Measurements from ENCODE around the gene ISYNA1.

DNA sequence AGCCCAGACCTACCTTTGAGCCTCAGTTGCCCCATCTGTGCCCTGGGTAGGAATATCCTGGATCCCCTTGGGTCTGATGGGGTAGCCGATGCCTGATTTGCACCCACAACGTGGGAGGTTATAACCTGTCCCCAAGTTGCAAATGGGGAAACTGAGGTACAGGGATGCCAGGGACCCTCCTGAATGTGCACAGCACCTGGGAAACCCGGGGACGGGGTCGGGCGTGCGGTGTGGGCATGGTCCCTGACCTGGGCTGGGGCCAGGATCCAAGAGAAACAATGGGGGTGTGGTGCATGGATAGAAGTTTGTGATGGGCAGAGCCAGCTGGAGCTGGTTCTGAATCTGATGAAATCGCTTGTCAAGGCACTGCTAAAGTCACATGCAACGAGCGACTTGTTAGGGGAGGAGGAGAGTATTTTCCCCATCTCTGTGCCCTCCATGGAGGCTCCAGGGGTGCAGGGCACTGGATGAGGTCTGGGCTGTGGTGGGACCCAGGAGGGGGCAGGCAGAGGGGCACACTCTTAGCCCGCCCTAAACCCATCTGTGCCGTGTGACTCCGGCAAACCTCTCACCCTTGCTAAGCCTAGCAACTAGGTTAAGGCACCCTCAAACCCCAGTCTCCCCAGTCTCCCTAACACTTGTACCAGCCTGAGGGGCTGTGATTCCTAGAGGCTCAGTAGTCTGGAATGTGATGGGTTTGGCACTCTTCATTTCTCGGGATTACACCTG is 51.2 kb downstream of the ISYNA1 start:
- TF ChIP-seq RAD21 (IDR thresholded peaks at IDR 0.05 in 1 of 2, conservative IDR thresholded peaks at IDR 0.05 in 1 of 2; ENCODE audit: low read depth in 2 of 2, low read length in 2 of 2), result no peak
- TF ChIP-seq, protein P1, sequence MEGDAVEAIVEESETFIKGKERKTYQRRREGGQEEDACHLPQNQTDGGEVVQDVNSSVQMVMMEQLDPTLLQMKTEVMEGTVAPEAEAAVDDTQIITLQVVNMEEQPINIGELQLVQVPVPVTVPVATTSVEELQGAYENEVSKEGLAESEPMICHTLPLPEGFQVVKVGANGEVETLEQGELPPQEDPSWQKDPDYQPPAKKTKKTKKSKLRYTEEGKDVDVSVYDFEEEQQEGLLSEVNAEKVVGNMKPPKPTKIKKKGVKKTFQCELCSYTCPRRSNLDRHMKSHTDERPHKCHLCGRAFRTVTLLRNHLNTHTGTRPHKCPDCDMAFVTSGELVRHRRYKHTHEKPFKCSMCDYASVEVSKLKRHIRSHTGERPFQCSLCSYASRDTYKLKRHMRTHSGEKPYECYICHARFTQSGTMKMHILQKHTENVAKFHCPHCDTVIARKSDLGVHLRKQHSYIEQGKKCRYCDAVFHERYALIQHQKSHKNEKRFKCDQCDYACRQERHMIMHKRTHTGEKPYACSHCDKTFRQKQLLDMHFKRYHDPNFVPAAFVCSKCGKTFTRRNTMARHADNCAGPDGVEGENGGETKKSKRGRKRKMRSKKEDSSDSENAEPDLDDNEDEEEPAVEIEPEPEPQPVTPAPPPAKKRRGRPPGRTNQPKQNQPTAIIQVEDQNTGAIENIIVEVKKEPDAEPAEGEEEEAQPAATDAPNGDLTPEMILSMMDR (IDR thresholded peaks at IDR 0.05; ENCODE audit: control extremely low read depth in 1 of 3, insufficient read depth in 1 of 3, low read depth in 1 of 3, low read length in 3 of 3), result no peak
- TF ChIP-seq POLR2A (IDR thresholded peaks at IDR 0.05; ENCODE audit: control extremely low read depth in 1 of 2, low read depth in 2 of 2, low read length in 2 of 2), result no peak
- TF ChIP-seq CHD1 (IDR thresholded peaks at IDR 0.05; ENCODE audit: low read depth, low read length), result no peak
- no peak for TF ChIP-seq POLR2AphosphoS5 (IDR thresholded peaks at IDR 0.05; ENCODE audit: low read depth, low read length)
- TF ChIP-seq MAX (IDR thresholded peaks at IDR 0.05), result no peak
- TF ChIP-seq, protein P2, sequence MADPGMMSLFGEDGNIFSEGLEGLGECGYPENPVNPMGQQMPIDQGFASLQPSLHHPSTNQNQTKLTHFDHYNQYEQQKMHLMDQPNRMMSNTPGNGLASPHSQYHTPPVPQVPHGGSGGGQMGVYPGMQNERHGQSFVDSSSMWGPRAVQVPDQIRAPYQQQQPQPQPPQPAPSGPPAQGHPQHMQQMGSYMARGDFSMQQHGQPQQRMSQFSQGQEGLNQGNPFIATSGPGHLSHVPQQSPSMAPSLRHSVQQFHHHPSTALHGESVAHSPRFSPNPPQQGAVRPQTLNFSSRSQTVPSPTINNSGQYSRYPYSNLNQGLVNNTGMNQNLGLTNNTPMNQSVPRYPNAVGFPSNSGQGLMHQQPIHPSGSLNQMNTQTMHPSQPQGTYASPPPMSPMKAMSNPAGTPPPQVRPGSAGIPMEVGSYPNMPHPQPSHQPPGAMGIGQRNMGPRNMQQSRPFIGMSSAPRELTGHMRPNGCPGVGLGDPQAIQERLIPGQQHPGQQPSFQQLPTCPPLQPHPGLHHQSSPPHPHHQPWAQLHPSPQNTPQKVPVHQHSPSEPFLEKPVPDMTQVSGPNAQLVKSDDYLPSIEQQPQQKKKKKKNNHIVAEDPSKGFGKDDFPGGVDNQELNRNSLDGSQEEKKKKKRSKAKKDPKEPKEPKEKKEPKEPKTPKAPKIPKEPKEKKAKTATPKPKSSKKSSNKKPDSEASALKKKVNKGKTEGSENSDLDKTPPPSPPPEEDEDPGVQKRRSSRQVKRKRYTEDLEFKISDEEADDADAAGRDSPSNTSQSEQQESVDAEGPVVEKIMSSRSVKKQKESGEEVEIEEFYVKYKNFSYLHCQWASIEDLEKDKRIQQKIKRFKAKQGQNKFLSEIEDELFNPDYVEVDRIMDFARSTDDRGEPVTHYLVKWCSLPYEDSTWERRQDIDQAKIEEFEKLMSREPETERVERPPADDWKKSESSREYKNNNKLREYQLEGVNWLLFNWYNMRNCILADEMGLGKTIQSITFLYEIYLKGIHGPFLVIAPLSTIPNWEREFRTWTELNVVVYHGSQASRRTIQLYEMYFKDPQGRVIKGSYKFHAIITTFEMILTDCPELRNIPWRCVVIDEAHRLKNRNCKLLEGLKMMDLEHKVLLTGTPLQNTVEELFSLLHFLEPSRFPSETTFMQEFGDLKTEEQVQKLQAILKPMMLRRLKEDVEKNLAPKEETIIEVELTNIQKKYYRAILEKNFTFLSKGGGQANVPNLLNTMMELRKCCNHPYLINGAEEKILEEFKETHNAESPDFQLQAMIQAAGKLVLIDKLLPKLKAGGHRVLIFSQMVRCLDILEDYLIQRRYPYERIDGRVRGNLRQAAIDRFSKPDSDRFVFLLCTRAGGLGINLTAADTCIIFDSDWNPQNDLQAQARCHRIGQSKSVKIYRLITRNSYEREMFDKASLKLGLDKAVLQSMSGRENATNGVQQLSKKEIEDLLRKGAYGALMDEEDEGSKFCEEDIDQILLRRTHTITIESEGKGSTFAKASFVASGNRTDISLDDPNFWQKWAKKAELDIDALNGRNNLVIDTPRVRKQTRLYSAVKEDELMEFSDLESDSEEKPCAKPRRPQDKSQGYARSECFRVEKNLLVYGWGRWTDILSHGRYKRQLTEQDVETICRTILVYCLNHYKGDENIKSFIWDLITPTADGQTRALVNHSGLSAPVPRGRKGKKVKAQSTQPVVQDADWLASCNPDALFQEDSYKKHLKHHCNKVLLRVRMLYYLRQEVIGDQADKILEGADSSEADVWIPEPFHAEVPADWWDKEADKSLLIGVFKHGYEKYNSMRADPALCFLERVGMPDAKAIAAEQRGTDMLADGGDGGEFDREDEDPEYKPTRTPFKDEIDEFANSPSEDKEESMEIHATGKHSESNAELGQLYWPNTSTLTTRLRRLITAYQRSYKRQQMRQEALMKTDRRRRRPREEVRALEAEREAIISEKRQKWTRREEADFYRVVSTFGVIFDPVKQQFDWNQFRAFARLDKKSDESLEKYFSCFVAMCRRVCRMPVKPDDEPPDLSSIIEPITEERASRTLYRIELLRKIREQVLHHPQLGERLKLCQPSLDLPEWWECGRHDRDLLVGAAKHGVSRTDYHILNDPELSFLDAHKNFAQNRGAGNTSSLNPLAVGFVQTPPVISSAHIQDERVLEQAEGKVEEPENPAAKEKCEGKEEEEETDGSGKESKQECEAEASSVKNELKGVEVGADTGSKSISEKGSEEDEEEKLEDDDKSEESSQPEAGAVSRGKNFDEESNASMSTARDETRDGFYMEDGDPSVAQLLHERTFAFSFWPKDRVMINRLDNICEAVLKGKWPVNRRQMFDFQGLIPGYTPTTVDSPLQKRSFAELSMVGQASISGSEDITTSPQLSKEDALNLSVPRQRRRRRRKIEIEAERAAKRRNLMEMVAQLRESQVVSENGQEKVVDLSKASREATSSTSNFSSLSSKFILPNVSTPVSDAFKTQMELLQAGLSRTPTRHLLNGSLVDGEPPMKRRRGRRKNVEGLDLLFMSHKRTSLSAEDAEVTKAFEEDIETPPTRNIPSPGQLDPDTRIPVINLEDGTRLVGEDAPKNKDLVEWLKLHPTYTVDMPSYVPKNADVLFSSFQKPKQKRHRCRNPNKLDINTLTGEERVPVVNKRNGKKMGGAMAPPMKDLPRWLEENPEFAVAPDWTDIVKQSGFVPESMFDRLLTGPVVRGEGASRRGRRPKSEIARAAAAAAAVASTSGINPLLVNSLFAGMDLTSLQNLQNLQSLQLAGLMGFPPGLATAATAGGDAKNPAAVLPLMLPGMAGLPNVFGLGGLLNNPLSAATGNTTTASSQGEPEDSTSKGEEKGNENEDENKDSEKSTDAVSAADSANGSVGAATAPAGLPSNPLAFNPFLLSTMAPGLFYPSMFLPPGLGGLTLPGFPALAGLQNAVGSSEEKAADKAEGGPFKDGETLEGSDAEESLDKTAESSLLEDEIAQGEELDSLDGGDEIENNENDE (IDR thresholded peaks at IDR 0.05; ENCODE audit: insufficient replicate concordance, low read length), result no peak
- TF ChIP-seq TAF1 (IDR thresholded peaks at IDR 0.05; ENCODE audit: low read depth, low read length), result no peak; the same call in 1 of the 2 replicates
- TF ChIP-seq CREB1 (IDR thresholded peaks at IDR 0.05), result no peak
